Activated naive CD8-positive, alpha-beta T cell treated with anti-CD3 and anti-CD28 coated beads, Interleukin-2, amount 10 ng/mL, durations not matched to agents 7 days and 5 days (primary cell): ENCODE data around the gene CHI3L1. TPM values are rescaled to one million over a fixed set of nuclear protein-coding genes. Genes with fewer than 3 reads are reported as not detected.

Source experiments
- ATAC-seq: fragments of 150-1000 bp; cut with Tn5 transposase; one replicate; pipeline ENCODE4 v1.10.0; 2021; ENCODE audit warnings: low read depth, moderate library complexity
- POLR2A ChIA-PET: fragments of 350-600 bp; sonication (Branson Sonifier 250); formaldehyde crosslinking; loops from one replicate; lab custom pipeline; 2021; ENCODE audit warnings: antibody characterized with exemption; lab: Charles Lee
- DNase-seq: peaks from one replicate; pipeline ENCODE4 v3.0.0; 2021
- H3K27ac Mint-ChIP-seq: one replicate; pipeline ENCODE4 v1.8.0; 2022; ENCODE audit warnings: mild to moderate bottlenecking, mixed read lengths
- H3K27me3 Mint-ChIP-seq: one replicate; pipeline ENCODE4 v1.8.0; 2022; ENCODE audit warnings: mild to moderate bottlenecking, moderate library complexity, mixed read lengths
- H3K36me3 Mint-ChIP-seq: one replicate; pipeline ENCODE4 v1.8.0; 2021; ENCODE audit warnings: mild to moderate bottlenecking, mixed read lengths
- H3K4me1 Mint-ChIP-seq: one replicate; pipeline ENCODE4 v1.8.0; 2021; ENCODE audit warnings: mixed read lengths
- H3K4me3 Mint-ChIP-seq: one replicate; pipeline ENCODE4 v1.8.0; 2022; ENCODE audit warnings: mild to moderate bottlenecking, moderate library complexity, mixed read lengths
- H3K9me3 Mint-ChIP-seq: one replicate; pipeline ENCODE4 v1.8.0; 2021; ENCODE audit warnings: mixed read lengths
- total RNA-seq, 2 experiments: library from RNA; stranded (reverse); gene quantifications; one replicate each; pipeline ENCODE4 v1.2.3, GENCODE V29; 2021

CHI3L1 gene
- total RNA-seq, 2 experiments from 2014 or later = 0.37 to 0.53 TPM

DNA sequence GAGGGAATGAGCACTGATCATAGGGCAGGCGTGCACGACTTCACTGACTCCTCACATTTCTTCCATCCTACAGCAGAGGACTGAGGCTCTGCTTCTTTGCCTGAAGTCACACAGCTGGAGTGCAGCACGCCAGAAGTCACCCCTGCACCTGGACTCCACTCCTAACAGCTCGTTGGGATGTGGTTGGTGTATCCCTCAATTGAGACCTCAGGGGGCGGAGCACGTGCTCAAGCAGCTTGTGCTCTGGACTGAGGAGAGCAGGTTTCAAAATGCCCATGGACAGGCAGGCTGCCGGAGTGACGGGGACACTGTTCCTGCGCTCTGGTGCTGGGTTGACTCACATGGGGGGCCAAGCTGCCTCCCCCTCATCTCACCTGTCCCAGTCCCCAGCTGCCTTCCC, 29.1 kb upstream of the CHI3L1 start:
- POLR2A ChIA-PET = no interaction called here
- H3K9me3 Mint-ChIP-seq = no peaks in the 10 kb centered on the region
- H3K4me1 Mint-ChIP-seq = peaks cover 3% of the 10 kb centered on the region
- ATAC-seq = no peak
- H3K27me3 Mint-ChIP-seq = peaks cover 11% of the 10 kb centered on the region
- no peaks in the 10 kb centered on the region for H3K36me3 Mint-ChIP-seq
- H3K4me3 Mint-ChIP-seq = no peak overlapping the region
- DNase-seq = no peak
- H3K27ac Mint-ChIP-seq = no peak overlapping the region

DNA sequence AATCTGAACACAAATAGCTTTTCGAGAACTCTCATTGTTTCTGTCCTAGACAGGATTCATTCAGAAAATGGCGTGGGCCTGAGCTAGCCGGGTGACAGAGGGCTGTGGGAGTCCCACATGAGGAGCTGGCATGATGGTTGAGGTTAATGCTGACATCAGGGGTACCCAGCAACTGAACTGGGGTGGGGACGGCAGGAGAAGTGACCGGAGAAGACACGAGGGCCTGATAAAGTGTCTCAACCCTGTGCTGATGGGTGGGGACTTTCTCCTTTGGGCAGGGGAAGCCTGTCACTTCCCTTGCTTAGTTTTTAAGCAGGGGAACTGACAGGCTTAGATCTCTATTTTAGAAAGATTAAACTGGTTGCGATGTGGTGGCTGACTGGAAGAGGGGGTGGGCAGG, 28.4 kb upstream of the CHI3L1 start:
- no peak overlapping the region for H3K27ac Mint-ChIP-seq
- POLR2A ChIA-PET = no interaction called here
- ATAC-seq (no peak), DNase-seq (no peak)
- no peaks in the 10 kb centered on the region for H3K36me3 Mint-ChIP-seq
- peaks cover 14% of the 10 kb centered on the region for H3K27me3 Mint-ChIP-seq
- no peaks in the 10 kb centered on the region for H3K9me3 Mint-ChIP-seq
- peaks cover 3% of the 10 kb centered on the region for H3K4me1 Mint-ChIP-seq
- no peak overlapping the region for H3K4me3 Mint-ChIP-seq

DNA sequence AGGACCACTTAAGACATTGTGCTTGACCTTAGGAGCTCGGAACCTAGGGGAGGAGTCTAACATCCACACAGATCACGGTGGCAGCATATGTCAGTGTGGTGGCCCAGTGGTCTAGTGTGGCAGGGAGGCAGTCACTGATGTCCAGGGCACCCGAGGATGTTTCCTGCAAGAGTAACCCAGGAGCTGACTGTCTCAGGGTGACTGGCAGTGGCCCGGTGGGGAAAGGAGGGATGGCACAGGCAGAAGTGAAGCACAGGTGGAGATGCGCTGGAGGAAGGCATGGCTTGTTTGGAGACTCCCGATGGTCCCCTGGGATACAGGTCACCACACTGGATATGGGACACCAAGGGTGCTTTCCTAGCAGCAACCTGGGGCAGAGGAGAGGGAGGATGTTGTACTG, 26.6 kb upstream of the CHI3L1 start:
- Mint-ChIP-seq H3K4me3 (no peak overlapping the region), H3K27ac (no peak overlapping the region), H3K4me1 (peaks cover 5% of the 10 kb centered on the region), H3K36me3 (no peaks in the 10 kb centered on the region), H3K9me3 (no peaks in the 10 kb centered on the region), H3K27me3 (peaks cover 22% of the 10 kb centered on the region)
- ATAC-seq (no peak), DNase-seq (no peak)
- POLR2A ChIA-PET = no interaction called here

DNA sequence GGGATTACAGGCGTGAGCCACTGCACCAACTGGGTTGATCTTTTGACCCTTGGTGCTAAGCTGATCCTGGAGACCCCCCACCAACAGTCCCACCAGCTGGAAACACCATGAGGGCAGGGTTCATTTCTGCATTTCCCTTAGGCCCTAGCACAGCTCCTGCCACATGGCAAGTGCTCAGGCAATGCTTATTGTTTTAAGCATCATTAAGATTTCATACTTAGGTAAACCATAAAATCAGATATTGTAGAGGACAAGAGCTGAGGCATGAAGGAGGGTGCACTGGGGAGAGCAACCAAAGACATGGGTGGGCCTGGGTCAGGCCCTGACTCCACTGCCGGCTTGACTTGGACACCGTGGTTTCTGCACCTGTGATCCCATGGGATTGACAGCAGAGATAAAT, 25.3 kb upstream of the CHI3L1 start:
- DNase-seq = no peak
- H3K9me3 Mint-ChIP-seq = no peaks in the 10 kb centered on the region
- H3K4me3 Mint-ChIP-seq = no peak overlapping the region
- H3K27ac Mint-ChIP-seq = no peak overlapping the region
- peaks cover 22% of the 10 kb centered on the region for H3K27me3 Mint-ChIP-seq
- POLR2A ChIA-PET = no interaction called here
- H3K36me3 Mint-ChIP-seq = no peaks in the 10 kb centered on the region
- no peak for ATAC-seq
- H3K4me1 Mint-ChIP-seq = peaks cover 10% of the 10 kb centered on the region

DNA sequence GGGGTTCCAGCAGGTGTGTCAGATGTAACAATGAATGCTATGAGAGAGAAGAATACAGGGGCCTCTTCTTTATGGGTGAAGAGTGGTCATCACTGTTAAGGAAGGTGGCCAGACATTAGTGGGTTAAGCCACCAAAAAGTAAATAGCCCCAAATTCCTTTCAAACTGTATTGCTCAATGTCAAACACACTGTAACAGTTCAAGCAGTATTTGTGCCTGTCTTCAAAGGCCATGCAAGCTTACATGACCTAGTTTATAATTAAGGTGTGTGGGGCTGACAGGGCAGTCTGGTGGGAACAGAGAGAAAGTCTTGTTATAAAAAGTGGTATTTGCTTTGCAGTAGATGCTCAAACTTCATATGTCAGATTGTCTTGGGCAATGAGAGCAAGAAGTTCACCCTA, 24.5 kb upstream of the CHI3L1 start:
- POLR2A ChIA-PET = no interaction called here
- DNase-seq = no peak
- Mint-ChIP-seq H3K4me1 (peaks cover 10% of the 10 kb centered on the region), H3K4me3 (no peak overlapping the region), H3K27me3 (peaks cover 17% of the 10 kb centered on the region), H3K9me3 (no peaks in the 10 kb centered on the region), H3K27ac (no peak overlapping the region), H3K36me3 (no peaks in the 10 kb centered on the region)
- no peak for ATAC-seq

DNA sequence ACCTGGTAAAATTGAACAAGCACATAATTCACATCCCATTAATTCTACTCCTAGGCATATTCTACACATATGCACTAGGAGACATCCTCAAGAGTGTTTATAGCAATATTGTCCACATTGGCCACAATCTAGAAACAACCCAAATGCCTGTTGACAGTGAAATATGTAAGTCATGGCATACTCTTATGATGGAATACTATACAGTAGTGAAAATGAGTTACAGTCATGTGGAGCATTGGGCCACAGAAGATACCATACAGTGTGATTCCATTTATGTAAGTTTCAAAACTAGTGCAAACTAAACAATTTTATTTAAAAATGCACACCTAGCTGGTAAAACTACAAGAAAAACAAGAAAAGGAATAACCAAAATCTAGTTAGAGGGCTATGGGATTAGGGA, 23.8 kb upstream of the CHI3L1 start:
- POLR2A ChIA-PET = no interaction called here
- no peaks in the 10 kb centered on the region for H3K9me3 Mint-ChIP-seq
- ATAC-seq (no peak), DNase-seq (no peak)
- peaks cover 17% of the 10 kb centered on the region for H3K27me3 Mint-ChIP-seq
- no peak overlapping the region for H3K27ac Mint-ChIP-seq
- peaks cover 10% of the 10 kb centered on the region for H3K4me1 Mint-ChIP-seq
- H3K36me3 Mint-ChIP-seq = no peaks in the 10 kb centered on the region
- no peak overlapping the region for H3K4me3 Mint-ChIP-seq

DNA sequence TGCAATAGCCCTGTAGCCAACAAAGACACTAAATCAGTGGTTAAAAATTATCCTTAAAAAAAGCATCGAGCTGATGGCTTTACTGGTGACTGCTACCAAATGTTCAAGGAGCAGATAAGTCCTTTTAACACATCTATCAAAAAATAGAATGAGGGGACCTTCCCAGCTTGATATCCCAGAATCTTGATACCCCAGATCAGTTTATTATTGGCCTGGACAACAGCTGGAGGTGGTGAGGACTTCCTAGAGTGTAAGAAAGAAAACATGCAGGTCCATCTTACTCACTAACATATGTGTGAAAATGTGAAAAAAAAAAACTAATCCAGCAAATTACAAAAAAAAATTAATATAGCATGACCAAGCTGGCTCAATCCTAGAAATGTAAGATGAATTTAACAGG, 21.7 kb upstream of the CHI3L1 start:
- H3K36me3 Mint-ChIP-seq = no peaks in the 10 kb centered on the region
- POLR2A ChIA-PET = no interaction called here
- no peak for DNase-seq
- H3K27me3 Mint-ChIP-seq = peaks cover 11% of the 10 kb centered on the region
- no peaks in the 10 kb centered on the region for H3K9me3 Mint-ChIP-seq
- H3K27ac Mint-ChIP-seq = no peak overlapping the region
- no peak for ATAC-seq
- H3K4me1 Mint-ChIP-seq = peaks cover 7% of the 10 kb centered on the region
- H3K4me3 Mint-ChIP-seq = no peak overlapping the region

DNA sequence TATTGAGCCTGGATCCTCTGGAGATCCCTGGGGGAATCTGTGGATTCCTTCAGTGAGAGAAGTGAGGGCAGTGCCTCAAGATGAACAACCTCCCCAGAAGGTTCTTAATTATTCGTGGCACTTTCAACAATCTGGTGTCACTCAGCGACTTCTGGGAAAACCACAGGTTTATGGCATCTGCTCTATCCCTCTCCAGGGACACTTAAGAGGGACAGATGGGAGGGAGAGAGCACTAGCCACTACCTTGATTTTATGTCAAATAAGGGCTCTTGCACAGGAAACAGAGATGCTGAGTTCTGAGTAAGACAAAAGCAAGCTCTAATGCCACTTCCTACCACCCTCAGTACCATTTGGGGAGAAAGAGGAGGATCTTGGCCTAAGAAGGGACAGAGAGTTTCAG, 21.2 kb upstream of the CHI3L1 start:
- peaks cover 7% of the 10 kb centered on the region for H3K4me1 Mint-ChIP-seq
- H3K36me3 Mint-ChIP-seq = no peaks in the 10 kb centered on the region
- ATAC-seq (peak; percentile 39), DNase-seq (no peak)
- no peak overlapping the region for H3K27ac Mint-ChIP-seq
- no peaks in the 10 kb centered on the region for H3K9me3 Mint-ChIP-seq
- POLR2A ChIA-PET = no interaction called here
- H3K4me3 Mint-ChIP-seq = no peak overlapping the region
- H3K27me3 Mint-ChIP-seq = peaks cover 11% of the 10 kb centered on the region

DNA sequence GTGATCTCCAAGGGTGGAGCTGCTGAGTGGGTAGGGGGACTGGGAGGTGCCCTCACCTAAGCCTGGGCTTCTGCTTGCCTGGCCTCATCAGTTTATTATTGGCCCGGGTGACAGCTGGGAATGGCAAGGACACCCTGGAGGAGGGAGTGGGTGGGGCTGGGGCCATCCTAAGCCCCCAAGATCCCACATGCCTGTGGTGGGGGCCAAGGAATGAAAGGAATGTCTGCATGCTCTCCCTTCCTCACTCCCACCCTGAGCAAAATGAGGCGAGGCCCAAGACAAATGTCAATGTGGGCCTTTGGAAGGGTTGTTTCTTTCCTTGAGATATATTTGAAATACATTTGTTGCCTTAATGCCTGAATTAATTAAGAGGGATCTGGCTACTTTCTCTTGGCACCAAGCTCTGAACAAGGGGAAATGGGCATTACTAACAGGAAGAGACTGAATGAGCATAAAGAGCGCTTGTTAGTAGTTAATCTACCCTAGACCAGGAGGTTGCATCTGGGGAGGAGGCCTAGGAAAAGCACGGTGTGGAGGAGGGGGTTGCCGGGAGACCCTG, 19.7 kb upstream of the CHI3L1 start:
- no peak for DNase-seq
- POLR2A ChIA-PET = no interaction called here
- Mint-ChIP-seq H3K4me3 (no peak overlapping the region), H3K4me1 (peaks cover 7% of the 10 kb centered on the region), H3K9me3 (no peaks in the 10 kb centered on the region), H3K36me3 (no peaks in the 10 kb centered on the region), H3K27ac (no peak overlapping the region), H3K27me3 (peaks cover 11% of the 10 kb centered on the region)
- ATAC-seq = no peak

DNA sequence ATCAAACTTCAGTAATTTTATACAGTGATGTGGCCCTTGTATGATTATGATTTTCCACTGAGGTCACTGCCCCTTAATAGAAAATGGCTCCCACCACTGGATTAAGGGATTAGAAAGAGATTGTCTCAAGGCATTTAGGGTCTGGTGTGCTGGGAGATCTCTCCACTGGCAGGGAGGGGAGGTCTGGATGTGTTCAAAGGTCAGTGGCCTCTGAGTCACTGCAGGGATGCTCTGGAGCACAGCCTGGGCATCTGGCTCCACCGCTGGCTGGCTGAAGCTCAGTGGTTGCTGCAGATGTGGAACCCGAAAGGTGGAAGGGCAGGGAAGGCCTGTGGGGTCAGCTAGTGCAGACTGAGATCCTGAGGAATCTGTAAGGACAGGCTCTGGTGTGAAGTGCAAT, 18.3 kb upstream of the CHI3L1 start:
- DNase-seq = no peak
- Mint-ChIP-seq H3K4me1 (peaks cover 7% of the 10 kb centered on the region), H3K36me3 (no peaks in the 10 kb centered on the region), H3K27me3 (peaks cover 11% of the 10 kb centered on the region), H3K9me3 (no peaks in the 10 kb centered on the region), H3K27ac (no peak overlapping the region), H3K4me3 (no peak overlapping the region)
- no peak for ATAC-seq
- POLR2A ChIA-PET = no interaction called here

DNA sequence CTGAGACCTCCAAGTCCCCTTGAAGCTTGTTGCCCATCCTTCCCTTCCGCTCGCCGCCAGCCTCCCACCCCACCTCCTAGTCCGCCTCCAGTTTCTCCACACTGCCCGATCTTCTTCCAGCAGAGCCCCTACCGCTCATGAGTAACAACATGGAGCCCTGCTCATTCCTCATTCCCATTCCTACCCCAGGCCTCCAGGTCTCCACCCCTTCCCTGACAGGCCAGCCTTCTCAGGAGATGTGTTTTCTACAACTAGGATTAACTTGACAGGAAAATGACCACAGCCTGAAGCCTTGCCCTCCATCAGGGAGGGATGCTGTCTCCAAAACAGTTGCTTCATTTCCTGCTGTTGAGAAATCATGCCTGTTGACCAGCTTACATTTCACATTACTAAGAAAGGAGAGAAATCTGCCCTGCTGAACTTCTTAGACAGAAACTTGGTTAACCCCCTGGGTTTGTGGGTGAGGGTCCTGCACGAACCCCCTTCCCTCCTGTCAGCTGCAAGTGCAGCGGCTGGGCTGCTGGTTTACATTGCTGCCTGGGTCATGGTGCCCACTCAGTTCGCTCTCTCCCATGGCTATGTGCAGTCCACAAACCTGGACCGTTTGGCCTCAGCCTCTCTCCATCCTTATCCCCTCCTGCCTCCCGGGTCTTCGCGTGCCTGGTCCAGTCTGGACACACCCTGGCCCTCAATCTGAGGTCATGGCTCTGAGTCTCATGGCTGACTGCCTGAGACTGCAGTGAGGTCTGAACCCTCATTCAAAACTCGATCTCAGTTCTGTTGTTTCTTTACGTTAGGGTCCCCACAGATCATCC, 16.1 kb upstream of the CHI3L1 start:
- POLR2A ChIA-PET = no interaction called here
- Mint-ChIP-seq H3K27me3 (peaks cover 3% of the 10 kb centered on the region), H3K9me3 (no peaks in the 10 kb centered on the region), H3K27ac (no peak overlapping the region), H3K4me3 (no peak overlapping the region), H3K4me1 (peaks cover 3% of the 10 kb centered on the region), H3K36me3 (no peaks in the 10 kb centered on the region)
- no peak for DNase-seq
- no peak for ATAC-seq

DNA sequence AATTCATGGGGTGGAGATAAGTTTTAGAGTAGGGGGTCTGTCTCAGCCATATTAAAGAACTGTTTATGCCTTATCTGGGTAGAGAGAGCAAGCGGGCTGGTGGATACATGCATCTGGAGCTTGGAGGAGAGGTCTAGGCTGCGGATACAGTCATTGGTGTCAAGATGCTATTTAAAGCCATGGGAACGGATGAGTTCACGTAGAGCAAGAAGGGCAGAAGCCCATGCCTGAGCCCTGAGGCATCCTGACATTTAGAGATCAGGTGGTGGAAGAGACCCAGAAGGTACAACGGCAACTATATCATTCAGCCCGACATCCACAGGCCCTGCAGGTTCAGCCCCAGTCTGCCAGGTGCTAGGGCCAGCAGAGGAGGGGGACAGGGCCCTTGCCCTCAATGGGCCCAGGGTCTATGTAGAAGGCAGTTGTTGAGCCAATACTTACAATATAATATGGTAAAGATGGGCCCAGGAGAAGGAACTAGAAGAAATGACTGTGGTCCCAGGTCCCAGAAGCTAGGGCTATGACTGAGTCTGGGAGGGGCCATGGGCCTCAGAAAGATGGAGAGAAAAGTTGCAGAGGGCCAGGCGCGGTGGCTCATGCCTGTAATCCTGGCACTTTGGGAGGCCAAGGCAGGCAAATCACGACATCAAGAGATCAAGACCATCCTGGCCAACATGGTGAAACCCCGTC, 15.2 kb upstream of the CHI3L1 start:
- no peaks in the 10 kb centered on the region for H3K9me3 Mint-ChIP-seq
- DNase-seq (no peak), ATAC-seq (no peak)
- no peak overlapping the region for H3K4me3 Mint-ChIP-seq
- no peaks in the 10 kb centered on the region for H3K4me1 Mint-ChIP-seq
- H3K27me3 Mint-ChIP-seq = peaks cover 9% of the 10 kb centered on the region
- POLR2A ChIA-PET = no interaction called here
- no peaks in the 10 kb centered on the region for H3K36me3 Mint-ChIP-seq
- H3K27ac Mint-ChIP-seq = no peak overlapping the region

DNA sequence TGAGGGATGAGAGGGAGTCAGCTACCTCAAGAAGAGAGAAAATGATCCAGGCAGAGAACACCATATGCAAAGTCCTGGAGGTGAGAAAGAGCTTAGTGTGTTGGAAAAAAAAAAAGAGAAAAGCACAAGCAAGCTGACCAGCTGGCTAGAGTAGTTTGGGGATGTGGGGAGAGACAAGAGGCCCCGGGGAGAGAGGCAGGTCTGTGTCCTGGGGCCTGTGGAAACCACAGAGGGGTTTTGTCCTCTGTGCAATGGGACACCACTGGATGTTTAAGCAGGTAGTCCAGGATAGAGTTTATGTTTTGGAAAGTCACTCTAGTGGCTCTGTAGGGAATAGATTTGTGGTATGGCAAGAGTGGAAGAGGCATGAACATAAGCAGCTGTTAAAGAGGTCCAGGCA, 14.4 kb upstream of the CHI3L1 start:
- Mint-ChIP-seq H3K4me3 (no peak overlapping the region), H3K9me3 (no peaks in the 10 kb centered on the region), H3K27me3 (peaks cover 10% of the 10 kb centered on the region), H3K4me1 (no peaks in the 10 kb centered on the region), H3K27ac (no peak overlapping the region), H3K36me3 (no peaks in the 10 kb centered on the region)
- POLR2A ChIA-PET = no interaction called here
- no peak for ATAC-seq
- no peak for DNase-seq
